ENCODE results near the gene EMX1. TPM values are rescaled to one million over a fixed set of nuclear protein-coding genes. Genes with fewer than 3 reads are reported as not detected.

The EMX1 gene
- total RNA-seq, 4 donors from 2014 or later = 0.26 TPM; not detected in 3

- intact Hi-C loops (cut with DNase I; ENCODE audit: low total_unique reads) = no loop called here
- DNase-seq (ENCODE audit: low spot score in 2 of 2) = peak in 1 of 2 donors; percentile 86
- WGBS, 2 donors = 33 to 34% methylated on average over 8 to 11 of the region's 11 CpGs
- no peak overlapping the region for H3K4me3 ChIP-seq (ENCODE audit: low read depth, poor library complexity, severe bottlenecking)
- TF ChIP-seq POLR2A (IDR thresholded peaks at IDR 0.05) (no peak), CTCF (IDR thresholded peaks at IDR 0.05) (no peak)
Observed at GRCh38 chr2:72892506-72893173, 24.7 kb upstream of the EMX1 start.

DNA sequence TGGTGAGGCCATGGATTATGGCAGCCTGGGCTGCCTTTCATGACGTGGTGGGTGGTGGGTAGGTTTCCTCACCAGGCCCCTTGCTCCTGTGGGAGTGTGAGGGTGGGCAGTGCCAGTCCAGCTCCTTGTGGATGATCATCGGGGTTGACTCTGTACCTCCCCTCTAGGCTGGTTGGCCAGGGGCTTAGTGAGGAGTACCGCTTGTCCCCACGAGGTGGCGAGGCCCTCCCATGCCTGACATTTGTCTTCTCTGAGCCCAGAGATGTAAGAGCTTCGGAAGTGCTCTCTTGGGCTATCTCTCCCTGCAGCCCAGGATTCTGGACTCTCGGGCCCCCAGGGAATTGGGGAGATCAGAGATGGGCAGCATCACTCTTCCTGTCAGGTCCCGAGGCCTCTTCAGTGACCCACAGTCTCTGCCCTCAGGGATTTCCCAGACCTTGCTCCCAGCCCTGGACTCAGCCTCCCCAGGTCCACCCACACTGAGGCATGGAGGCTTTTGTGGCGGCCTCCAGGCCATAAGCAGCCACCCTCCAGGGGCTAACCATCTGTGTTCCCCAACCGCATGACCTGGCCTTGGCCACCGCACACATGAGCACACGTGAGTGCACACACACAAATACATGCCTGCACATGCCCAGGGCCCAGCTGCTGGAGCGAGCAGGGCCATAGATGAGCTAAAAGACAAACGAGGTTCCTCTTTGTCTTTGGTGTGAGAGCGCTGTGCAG, 23.6 kb upstream of the EMX1 start:
- intact Hi-C loops (cut with DNase I; ENCODE audit: low total_unique reads) = no loop called here
- TF ChIP-seq POLR2A (IDR thresholded peaks at IDR 0.05) = no peak
- no peak for TF ChIP-seq CTCF (IDR thresholded peaks at IDR 0.05)
- H3K4me3 ChIP-seq (ENCODE audit: low read depth, poor library complexity, severe bottlenecking) = no peak overlapping the region
- peak in 1 of 2 donors; percentile 80 for DNase-seq (ENCODE audit: low spot score in 2 of 2)
- 36 to 42% methylated on average over 15 of the region's 15 CpGs for WGBS, 2 donors

GRCh38 chr2:72894514-72894913, 22.8 kb upstream of the EMX1 start:
- H3K4me3 ChIP-seq (ENCODE audit: low read depth, poor library complexity, severe bottlenecking) = no peak overlapping the region
- 48 to 69% methylated on average over 9 of the region's 9 CpGs for WGBS, 2 donors
- peak in 1 of 2 donors; percentile 75 for DNase-seq (ENCODE audit: low spot score in 2 of 2)
- no peak for TF ChIP-seq POLR2A (IDR thresholded peaks at IDR 0.05)
- no peak for TF ChIP-seq CTCF (IDR thresholded peaks at IDR 0.05)
- intact Hi-C loops (cut with DNase I; ENCODE audit: low total_unique reads) = no loop called here

GRCh38 chr2:72895154-72895553, 22.2 kb upstream of the EMX1 start:
- TF ChIP-seq CTCF (IDR thresholded peaks at IDR 0.05) (no peak), POLR2A (IDR thresholded peaks at IDR 0.05) (no peak)
- 15 to 17% methylated on average over 4 of the region's 4 CpGs for WGBS, 2 donors
- peak in 1 of 2 donors; percentile 46 for DNase-seq (ENCODE audit: low spot score in 2 of 2)
- intact Hi-C loops (cut with DNase I; ENCODE audit: low total_unique reads) = no loop called here
- no peak overlapping the region for H3K4me3 ChIP-seq (ENCODE audit: low read depth, poor library complexity, severe bottlenecking)

GRCh38 chr2:72895759-72896281, 21.5 kb upstream of the EMX1 start:
- TF ChIP-seq POLR2A (IDR thresholded peaks at IDR 0.05) = no peak
- no peak for TF ChIP-seq CTCF (IDR thresholded peaks at IDR 0.05)
- WGBS, 2 donors = 2 to 13% methylated on average over 14 to 16 of the region's 16 CpGs
- peak in 1 of 2 donors; percentile 85 for DNase-seq (ENCODE audit: low spot score in 2 of 2)
- intact Hi-C loops (cut with DNase I; ENCODE audit: low total_unique reads) = no loop called here
- no peak overlapping the region for H3K4me3 ChIP-seq (ENCODE audit: low read depth, poor library complexity, severe bottlenecking)

All from lower leg skin (tissue), 4 donors.